AG04450 (cell line): ENCODE measurements around the gene HSPB6. TPM values are rescaled to one million over a fixed set of nuclear protein-coding genes. Genes with fewer than 3 reads are reported as not detected.

Experiments
- CTCF ChIA-PET: fragments of 300-600, 350-600 bp; formaldehyde crosslinking; extraction: SDS; loops from one replicate; lab custom pipeline; 2022; ENCODE audit warnings: antibody characterized with exemption, inconsistent platforms; lab: Charles Lee
- POLR2A ChIA-PET: fragments of 350-600 bp; formaldehyde crosslinking; extraction: SDS; loops from one replicate; lab custom pipeline; 2021; ENCODE audit warnings: antibody characterized with exemption, inconsistent platforms; lab: Yijun Ruan, JAX
- DNase-seq: peaks from one replicate; pipeline ENCODE4 v3.0.0-alpha.2; 2011; ENCODE audit warnings: low read depth, low spot score
- H3K27ac ChIP-seq: one replicate; pipeline ENCODE4 v1.5.1; 2012; ENCODE audit warnings: low read depth, low read length, control low read depth
- H3K27me3 ChIP-seq: one replicate; pipeline ENCODE4 v1.6.0; 2012; ENCODE audit warnings: low read length; ENCODE audit not compliant: control insufficient read depth, insufficient read depth
- H3K4me3 ChIP-seq: 2 replicates; pipeline ENCODE4 v1.5.1; 2011; ENCODE audit warnings: mild to moderate bottlenecking, low read depth, low read length, control low read depth
- H3K9me3 ChIP-seq: 2 replicates; pipeline ENCODE4 v1.5.1; 2012; ENCODE audit warnings: low read length; ENCODE audit not compliant: control insufficient read depth, insufficient read depth
- CTCF ChIP-seq: IDR thresholded peaks from 2 replicates; pipeline ENCODE4 v1.5.1; 2011; ENCODE audit warnings: low read depth, low read length, control low read depth, inconsistent platforms
- polyA plus RNA-seq: library from polyadenylated mRNA; depleted of rRNA; stranded (reverse); fragments of >200 nt; gene quantifications from 2 replicates; pipeline ENCODE4 v1.2.3, GENCODE V29; 2011

Gene HSPB6
- polyA plus RNA-seq, 1 experiment, result 31.7 TPM

- ChIA-PET POLR2A (interaction anchor here (1.2 kb wide), 1 partner anchor 21 kb away, joined by 8 read pairs; no protein-coding TSS in a partner anchor), CTCF (interaction anchor here (1.1 kb wide), 1 partner anchor 26 kb away, joined by 3 read pairs; the partner anchor contains the start of genes PSENEN and U2AF1L4)
- DNase-seq, result no peak
- Histone ChIP-seq H3K27ac (no peak overlapping the region), H3K27me3 (no peaks in the 10 kb centered on the region), H3K9me3 (no peaks in the 10 kb centered on the region; the same call in 1 of the 2 replicates), H3K4me3 (peak overlapping the region; percentile 90)
- no peak for TF ChIP-seq CTCF
Measured at GRCh38 chr19:35719402-35720162, 37.2 kb downstream of the HSPB6 start.

GRCh38 chr19:35718345-35719041, 38.3 kb downstream of the HSPB6 start:
- ChIA-PET CTCF (interaction anchor here (0.6 kb wide), 1 partner anchor 26 kb away, joined by 3 read pairs; no protein-coding TSS in a partner anchor), POLR2A (interaction anchor here (1.2 kb wide), 1 partner anchor 22 kb away, joined by 8 read pairs; no protein-coding TSS in a partner anchor)
- TF ChIP-seq CTCF, result no peak
- Histone ChIP-seq H3K9me3 (no peaks in the 10 kb centered on the region; the same call in 1 of the 2 replicates), H3K27ac (peak overlapping the region; percentile 21), H3K27me3 (no peaks in the 10 kb centered on the region), H3K4me3 (peak overlapping the region; percentile 90)
- no peak for DNase-seq

- POLR2A ChIA-PET, result no interaction called here
- DNase-seq, result no peak
- H3K4me3 ChIP-seq, result peak within 1 kb of the TSS; percentile 90
- no peaks in the 10 kb centered on the region; the same call in 1 of the 2 replicates for H3K9me3 ChIP-seq
- no peaks in the 10 kb centered on the region for H3K27me3 ChIP-seq
- CTCF ChIA-PET, result no interaction called here
- peak within 1 kb of the TSS; percentile 57 for H3K27ac ChIP-seq
- no peak for TF ChIP-seq CTCF
Measured at GRCh38 chr19:35717665-35718344, 39.0 kb downstream of the HSPB6 start, which contains the start of gene KMT2B. Gene KMT2B, plus strand, starts transcription at chr19:35718003. Its CDS starts 16 bp downstream, at chr19:35718019.

- Histone ChIP-seq H3K4me3 (peak overlapping the region; percentile 84), H3K27me3 (no peaks in the 10 kb centered on the region), H3K9me3 (no peaks in the 10 kb centered on the region; the same call in 1 of the 2 replicates), H3K27ac (peak overlapping the region; percentile 57)
- TF ChIP-seq CTCF, result peak; percentile 85
- POLR2A ChIA-PET, result no interaction called here
- DNase-seq, result peak; percentile 84
- CTCF ChIA-PET, result no interaction called here
Measured at GRCh38 chr19:35716801-35717664, 39.8 kb downstream of the HSPB6 start.
